ENCODE measurements around the gene PRPF39. TPM values are rescaled to one million over a fixed set of nuclear protein-coding genes. Genes with fewer than 3 reads are reported as not detected.
A peak's percentile ranks its signal among the peaks of the same experiment; 100 is the strongest.
"Not testable (repeated sequence)": the region's sequence is repeated elsewhere in the genome, so short reads cannot be mapped to it uniquely, and the experiment has no call there.

The PRPF39 gene
- total RNA-seq, 1 donor from 2014 or later: 44.5 TPM

- peaks cover 2% of the 10 kb centered on the region for H3K4me1 Mint-ChIP-seq (ENCODE audit: unreplicated experiment)
- no peaks in the 10 kb centered on the region for H3K27me3 Mint-ChIP-seq (ENCODE audit: unreplicated experiment)
These were observed 5.6 kb upstream of the PRPF39 start for GRCh38 chr14:45078323-45078722.

GRCh38 chr14:45080416-45080968, 3.4 kb upstream of the PRPF39 start:
- H3K4me1 Mint-ChIP-seq (ENCODE audit: unreplicated experiment): peaks cover 13% of the 10 kb centered on the region
- not testable (repeated sequence) for H3K27ac Mint-ChIP-seq (ENCODE audit: unreplicated experiment); DNase-seq (ENCODE audit: extremely low spot score, unreplicated experiment); H3K36me3 Mint-ChIP-seq (ENCODE audit: unreplicated experiment); H3K9me3 Mint-ChIP-seq (ENCODE audit: unreplicated experiment); H3K27me3 Mint-ChIP-seq (ENCODE audit: unreplicated experiment); H3K4me3 Mint-ChIP-seq (ENCODE audit: unreplicated experiment)

More at GRCh38 chr14:45078323-45078722, 5.6 kb upstream of the PRPF39 start:
- H3K36me3 Mint-ChIP-seq (ENCODE audit: unreplicated experiment): peaks cover 5% of the 10 kb centered on the region
- TF ChIP-seq CTCF (IDR thresholded peaks at IDR 0.05): no peak
- H3K27ac Mint-ChIP-seq (ENCODE audit: unreplicated experiment): no peak overlapping the region
- DNase-seq (ENCODE audit: extremely low spot score, unreplicated experiment): no peak
- H3K9me3 Mint-ChIP-seq (ENCODE audit: unreplicated experiment): no peaks in the 10 kb centered on the region
- H3K4me3 Mint-ChIP-seq (ENCODE audit: unreplicated experiment): no peak overlapping the region

GRCh38 chr14:45081096-45081495, 2.8 kb upstream of the PRPF39 start:
- H3K9me3 Mint-ChIP-seq (ENCODE audit: unreplicated experiment); H3K27me3 Mint-ChIP-seq (ENCODE audit: unreplicated experiment); H3K36me3 Mint-ChIP-seq (ENCODE audit: unreplicated experiment); H3K27ac Mint-ChIP-seq (ENCODE audit: unreplicated experiment); DNase-seq (ENCODE audit: extremely low spot score, unreplicated experiment); H3K4me3 Mint-ChIP-seq (ENCODE audit: unreplicated experiment): not testable (repeated sequence)
- H3K4me1 Mint-ChIP-seq (ENCODE audit: unreplicated experiment): peaks cover 19% of the 10 kb centered on the region

GRCh38 chr14:45082420-45082819, 1.5 kb upstream of the PRPF39 start:
- DNase-seq (ENCODE audit: extremely low spot score, unreplicated experiment): no peak
- H3K27ac Mint-ChIP-seq (ENCODE audit: unreplicated experiment): no peak overlapping the region
- H3K4me1 Mint-ChIP-seq (ENCODE audit: unreplicated experiment): peaks cover 31% of the 10 kb centered on the region
- peaks cover 9% of the 10 kb centered on the region for H3K36me3 Mint-ChIP-seq (ENCODE audit: unreplicated experiment)
- no peaks in the 10 kb centered on the region for H3K9me3 Mint-ChIP-seq (ENCODE audit: unreplicated experiment)
- H3K27me3 Mint-ChIP-seq (ENCODE audit: unreplicated experiment): no peaks in the 10 kb centered on the region
- H3K4me3 Mint-ChIP-seq (ENCODE audit: unreplicated experiment): no peak overlapping the region
- TF ChIP-seq CTCF (IDR thresholded peaks at IDR 0.05): no peak

GRCh38 chr14:45083617-45083975, 320 bp upstream of the PRPF39 start:
- H3K27ac Mint-ChIP-seq (ENCODE audit: unreplicated experiment): peak overlapping the region; percentile 55
- no peak for TF ChIP-seq CTCF (IDR thresholded peaks at IDR 0.05)

GRCh38 chr14:45084946-45085346, 1.0 kb downstream of the PRPF39 start:
- H3K4me1 Mint-ChIP-seq (ENCODE audit: unreplicated experiment): peaks cover 50% of the 10 kb centered on the region
- H3K27me3 Mint-ChIP-seq (ENCODE audit: unreplicated experiment): no peaks in the 10 kb centered on the region
- H3K27ac Mint-ChIP-seq (ENCODE audit: unreplicated experiment): peak overlapping the region; percentile 97
- DNase-seq (ENCODE audit: extremely low spot score, unreplicated experiment): no peak
- TF ChIP-seq CTCF (IDR thresholded peaks at IDR 0.05): no peak
- H3K36me3 Mint-ChIP-seq (ENCODE audit: unreplicated experiment): peaks cover 9% of the 10 kb centered on the region
- peak overlapping the region; percentile 97 for H3K4me3 Mint-ChIP-seq (ENCODE audit: unreplicated experiment)
- H3K9me3 Mint-ChIP-seq (ENCODE audit: unreplicated experiment): no peaks in the 10 kb centered on the region

More at GRCh38 chr14:45083617-45083975, 320 bp upstream of the PRPF39 start:
- no peaks in the 10 kb centered on the region for H3K27me3 Mint-ChIP-seq (ENCODE audit: unreplicated experiment)
- H3K36me3 Mint-ChIP-seq (ENCODE audit: unreplicated experiment): peaks cover 9% of the 10 kb centered on the region
- no peaks in the 10 kb centered on the region for H3K9me3 Mint-ChIP-seq (ENCODE audit: unreplicated experiment)
- no peak for DNase-seq (ENCODE audit: extremely low spot score, unreplicated experiment)
- peaks cover 39% of the 10 kb centered on the region for H3K4me1 Mint-ChIP-seq (ENCODE audit: unreplicated experiment)
- peak overlapping the region; percentile 97 for H3K4me3 Mint-ChIP-seq (ENCODE audit: unreplicated experiment)

All from osteocyte (in vitro differentiated cells).